Body of pancreas (tissue), 4 donors: Measurements from ENCODE around the gene ZFAND3. TPM values are rescaled to one million over a fixed set of nuclear protein-coding genes. Genes with fewer than 3 reads are reported as not detected.

Experiments used
- ATAC-seq: fragments of 150-250 bp; one replicate; pipeline ENCODE4 v1.9.1; 2016
- DNase-seq, 4 donors: peaks; one replicate each; pipeline ENCODE4 v3.0.0-alpha.2; 2019
- H3K27ac ChIP-seq, 4 donors: fragments of 200-600 bp; sonication (generic); 1 replicate in 3 of 4; 2 replicates in 1 of 4; pipeline versions ENCODE4 v1.5.1 to v1.6.1; 2016 to 2019; ENCODE audit warnings: mild to moderate bottlenecking in 1 of 4, mixed read lengths in 1 of 4, moderate library complexity in 1 of 4
- H3K27me3 ChIP-seq, 2 donors: fragments of 200-600 bp; sonication (generic); one replicate each; pipeline ENCODE4 v1.6.0; 2016; ENCODE audit warnings: mild to moderate bottlenecking in 1 of 2
- H3K36me3 ChIP-seq, 2 donors: fragments of 200-600 bp; sonication (generic); replicated peaks in 1 of 2; 2 replicates each; pipeline ENCODE4 v1.5.1; 2016; ENCODE audit warnings: low read depth in 2 of 2; ENCODE audit not compliant: insufficient read depth in 1 of 2
- H3K4me1 ChIP-seq: fragments of 200-600 bp; sonication (generic); one replicate; pipeline ENCODE4 v1.6.0; 2016
- H3K4me3 ChIP-seq, 2 donors: fragments of 200-600 bp; sonication (generic); 1 replicate in 1 of 2; 2 replicates in 1 of 2; pipeline ENCODE4 v1.5.1; 2016 to 2019
- H3K9me3 ChIP-seq, 3 donors: fragments of 200-600 bp; sonication (generic); 1 replicate in 2 of 3; 2 replicates in 1 of 3; pipeline ENCODE4 v1.5.1; 2016
- CTCF ChIP-seq, 7 experiments: fragments of 450-650 bp in 4 of 7; fragments of 200-600 bp in 3 of 7; sonication (generic) in 3 of 7; IDR thresholded peaks; one replicate each; pipeline ENCODE4 v1.5.1; 2016 to 2019; ENCODE audit warnings: antibody characterized with exemption in 7 of 7
- POLR2A ChIP-seq, 3 donors: fragments of 450-650 bp; IDR thresholded peaks; one replicate each; pipeline ENCODE4 v1.6.1; 2016; ENCODE audit warnings: antibody characterized with exemption in 3 of 3, mild to moderate bottlenecking in 2 of 3
- WGBS, 2 donors: methylation state at CpG; one replicate each; pipeline ENCODE4 v1.1.5; 2017; 5-methylcytosine and 5-hydroxymethylcytosine counted together
- intact Hi-C: fragments of 100-400 bp; cut with DNase I; formaldehyde crosslinking; loops from one replicate; pipeline ENCODE4 v1.15.1; 2023
- total RNA-seq, 2 donors: library from RNA; depleted of rRNA; stranded (reverse); fragments of >200 nt; gene quantifications; one replicate each; pipeline ENCODE4 v1.1.0, GENCODE V29; 2016

Gene ZFAND3
- total RNA-seq, 2 donors from 2014 or later = 20.8 to 27.0 TPM

GRCh38 chr6:38184585-38185080, 365.1 kb downstream of the ZFAND3 start:
- no peaks in the 10 kb centered on the region for H3K4me1 ChIP-seq
- no peak for ATAC-seq
- 89 to 91% methylated on average over 11 of the region's 11 CpGs for WGBS, 2 donors
- no peak for DNase-seq
- H3K9me3 ChIP-seq = no peaks in the 10 kb centered on the region
- H3K4me3 ChIP-seq = no peak overlapping the region
- H3K27ac ChIP-seq = no peak overlapping the region
- intact Hi-C loops = no loop called here
- no peaks in the 10 kb centered on the region for H3K27me3 ChIP-seq
- no peaks in the 10 kb centered on the region for H3K36me3 ChIP-seq
- no peak for TF ChIP-seq POLR2A (IDR thresholded peaks at IDR 0.05)
- TF ChIP-seq CTCF (IDR thresholded peaks at IDR 0.05) = no peak

DNA sequence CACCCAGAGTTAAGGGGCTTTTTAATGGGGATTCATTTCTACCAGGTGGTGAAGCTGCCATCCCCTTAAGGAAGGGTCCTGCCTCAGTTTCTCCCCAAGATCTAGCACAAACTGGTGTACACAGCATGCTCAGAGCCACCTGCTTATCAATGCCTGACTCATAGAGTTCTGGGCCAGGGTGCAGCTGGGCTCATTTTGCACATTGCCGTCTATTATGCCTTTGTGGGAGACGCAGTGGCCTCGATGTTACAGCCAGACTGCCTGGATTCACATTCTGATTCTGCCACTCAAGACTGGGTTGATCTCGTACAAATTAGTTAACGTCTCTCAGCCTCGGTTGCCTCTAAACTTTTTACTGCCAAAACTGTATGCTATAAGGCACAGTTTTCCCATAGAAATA, 365.7 kb downstream of the ZFAND3 start:
- no peak for DNase-seq
- intact Hi-C loops = no loop called here
- Histone ChIP-seq H3K4me1 (no peaks in the 10 kb centered on the region), H3K27me3 (no peaks in the 10 kb centered on the region), H3K27ac (no peak overlapping the region), H3K4me3 (no peak overlapping the region), H3K9me3 (no peaks in the 10 kb centered on the region), H3K36me3 (no peaks in the 10 kb centered on the region)
- WGBS, 2 donors = 95 to 100% methylated on average over 6 of the region's 6 CpGs
- ATAC-seq = no peak
- TF ChIP-seq POLR2A (IDR thresholded peaks at IDR 0.05) (no peak), CTCF (IDR thresholded peaks at IDR 0.05) (no peak)

DNA sequence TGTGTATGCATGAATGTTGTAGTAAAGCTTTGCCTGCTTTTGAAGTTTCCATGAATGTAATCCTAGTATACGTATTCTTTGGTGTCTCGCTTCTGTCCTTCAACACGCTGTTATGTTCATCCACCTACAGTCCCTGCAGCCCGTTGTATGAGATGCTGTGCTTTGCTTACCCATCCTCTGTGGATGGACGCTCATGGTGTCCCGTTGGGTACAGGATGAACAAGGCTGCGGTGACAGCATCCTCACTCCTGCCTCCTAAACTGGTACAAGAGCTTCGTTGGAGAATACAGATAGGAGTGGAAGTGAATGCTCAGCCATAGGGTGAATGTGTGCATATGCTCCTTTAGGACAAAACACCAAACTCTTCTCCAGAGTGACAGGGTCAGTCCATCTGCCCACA, 366.2 kb downstream of the ZFAND3 start:
- no peak for ATAC-seq
- DNase-seq = no peak
- intact Hi-C loops = no loop called here
- Histone ChIP-seq H3K27me3 (no peaks in the 10 kb centered on the region), H3K9me3 (no peaks in the 10 kb centered on the region), H3K27ac (no peak overlapping the region), H3K4me1 (no peaks in the 10 kb centered on the region), H3K4me3 (no peak overlapping the region), H3K36me3 (no peaks in the 10 kb centered on the region)
- no peak for TF ChIP-seq CTCF (IDR thresholded peaks at IDR 0.05)
- no peak for TF ChIP-seq POLR2A (IDR thresholded peaks at IDR 0.05)
- 91 to 93% methylated on average over 8 of the region's 8 CpGs for WGBS, 2 donors

GRCh38 chr6:38187325-38187724, 367.8 kb downstream of the ZFAND3 start:
- no peak for DNase-seq
- no peak for ATAC-seq
- 78% methylated on average over 8 of the region's 8 CpGs for WGBS, 2 donors

DNA sequence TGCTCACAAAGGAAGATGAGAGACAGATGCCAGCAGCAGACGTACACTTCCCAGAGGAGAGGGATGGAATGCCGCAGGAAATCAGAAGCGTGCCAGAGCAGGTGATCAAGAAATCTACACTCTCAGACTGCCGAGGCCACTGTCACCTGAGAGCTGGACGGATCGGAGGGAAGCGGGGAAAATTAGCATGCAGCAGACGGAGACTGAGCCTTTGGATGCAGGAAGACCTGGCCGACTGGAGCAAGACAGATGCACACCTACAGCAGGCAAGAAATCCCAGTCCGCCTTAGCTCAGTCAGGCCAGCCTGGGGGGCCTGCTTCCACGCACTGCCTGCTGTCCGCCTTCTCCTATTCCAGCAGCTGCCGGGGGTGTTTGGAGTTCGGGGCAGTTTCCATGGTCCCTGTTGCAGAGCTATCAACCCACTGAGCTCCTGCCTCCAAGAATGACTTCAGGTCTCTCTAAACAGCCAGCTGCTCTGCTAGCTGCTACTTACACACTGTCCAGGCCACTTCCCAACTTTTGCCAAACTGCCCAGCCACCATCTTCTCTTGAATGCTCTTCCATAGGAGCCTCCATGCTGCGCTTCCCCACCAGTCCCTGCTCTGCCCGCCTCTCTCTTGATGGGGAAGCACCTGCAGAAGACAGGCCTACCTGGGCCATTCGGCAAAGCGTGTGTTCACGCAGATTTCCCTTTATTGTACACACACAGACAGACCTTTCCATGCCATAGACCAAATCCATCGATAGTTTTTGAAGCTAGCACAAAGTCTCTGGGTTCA, 368.5 kb downstream of the ZFAND3 start:
- no peak overlapping the region for H3K27ac ChIP-seq

More at GRCh38 chr6:38187325-38187724, 367.8 kb downstream of the ZFAND3 start:
- Histone ChIP-seq H3K27me3 (no peaks in the 10 kb centered on the region), H3K4me1 (no peaks in the 10 kb centered on the region), H3K9me3 (no peaks in the 10 kb centered on the region), H3K27ac (no peak overlapping the region), H3K36me3 (no peaks in the 10 kb centered on the region), H3K4me3 (no peak overlapping the region)
- TF ChIP-seq POLR2A (IDR thresholded peaks at IDR 0.05) = no peak
- intact Hi-C loops = no loop called here

More for the DNA sequence above, 368.5 kb downstream of the ZFAND3 start:
- H3K9me3 ChIP-seq = no peaks in the 10 kb centered on the region
- 90 to 92% methylated on average over 20 of the region's 20 CpGs for WGBS, 2 donors
- no peak for TF ChIP-seq POLR2A (IDR thresholded peaks at IDR 0.05)
- TF ChIP-seq CTCF (IDR thresholded peaks at IDR 0.05) = no peak
- intact Hi-C loops = no loop called here
- H3K4me1 ChIP-seq = no peaks in the 10 kb centered on the region
- no peaks in the 10 kb centered on the region for H3K27me3 ChIP-seq
- H3K36me3 ChIP-seq = no peaks in the 10 kb centered on the region
- ATAC-seq = no peak
- no peak overlapping the region for H3K4me3 ChIP-seq
- no peak for DNase-seq
